ENCODE data around the gene EIF1B.

Gene EIF1B

DNA sequence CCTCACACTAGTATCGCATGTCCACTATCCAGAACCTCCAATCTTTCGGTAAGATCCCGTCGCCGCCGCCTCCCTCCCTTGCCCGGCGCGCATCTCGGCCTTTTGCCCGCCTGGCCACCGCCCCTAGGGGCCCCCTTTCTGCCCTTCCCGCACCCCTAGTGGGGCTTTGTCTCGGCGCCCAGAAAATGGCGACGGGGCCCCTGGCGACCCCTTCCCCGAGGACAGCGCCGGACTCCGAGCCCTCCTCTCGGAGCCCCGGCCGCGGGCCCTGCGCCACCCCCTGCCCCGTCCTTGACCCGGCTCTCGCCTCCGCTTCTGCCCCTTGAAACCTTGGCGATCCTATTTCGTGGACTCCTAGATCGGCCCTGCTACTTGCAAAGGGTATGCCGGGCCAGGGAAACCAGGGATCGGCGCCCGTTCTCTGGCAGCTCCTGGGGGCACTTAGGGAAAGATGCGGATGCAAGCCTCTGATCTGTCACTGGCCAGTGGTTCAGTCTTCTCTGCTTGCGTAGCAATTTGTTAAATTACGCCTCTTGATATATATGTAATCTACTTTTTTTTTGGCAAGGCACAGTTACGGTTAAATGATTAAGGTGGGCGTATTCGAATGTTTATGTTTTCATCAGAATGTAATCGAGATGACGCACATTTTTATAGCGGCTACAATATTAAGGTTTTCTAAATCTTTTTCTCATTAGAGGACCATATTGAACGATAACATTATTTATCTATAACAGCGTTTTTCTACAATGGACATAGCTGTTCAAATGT, 603 bp downstream of the EIF1B start:
- DNase-seq = no peak

- no peak for DNase-seq
Measured at GRCh38 chr3:40310705-40311104, 1.2 kb downstream of the EIF1B start.

- DNase-seq = no peak
Measured at GRCh38 chr3:40312661-40313226, 3.2 kb downstream of the EIF1B start.

GRCh38 chr3:40313975-40314860, 4.7 kb downstream of the EIF1B start:
- DNase-seq = no peak

DNA sequence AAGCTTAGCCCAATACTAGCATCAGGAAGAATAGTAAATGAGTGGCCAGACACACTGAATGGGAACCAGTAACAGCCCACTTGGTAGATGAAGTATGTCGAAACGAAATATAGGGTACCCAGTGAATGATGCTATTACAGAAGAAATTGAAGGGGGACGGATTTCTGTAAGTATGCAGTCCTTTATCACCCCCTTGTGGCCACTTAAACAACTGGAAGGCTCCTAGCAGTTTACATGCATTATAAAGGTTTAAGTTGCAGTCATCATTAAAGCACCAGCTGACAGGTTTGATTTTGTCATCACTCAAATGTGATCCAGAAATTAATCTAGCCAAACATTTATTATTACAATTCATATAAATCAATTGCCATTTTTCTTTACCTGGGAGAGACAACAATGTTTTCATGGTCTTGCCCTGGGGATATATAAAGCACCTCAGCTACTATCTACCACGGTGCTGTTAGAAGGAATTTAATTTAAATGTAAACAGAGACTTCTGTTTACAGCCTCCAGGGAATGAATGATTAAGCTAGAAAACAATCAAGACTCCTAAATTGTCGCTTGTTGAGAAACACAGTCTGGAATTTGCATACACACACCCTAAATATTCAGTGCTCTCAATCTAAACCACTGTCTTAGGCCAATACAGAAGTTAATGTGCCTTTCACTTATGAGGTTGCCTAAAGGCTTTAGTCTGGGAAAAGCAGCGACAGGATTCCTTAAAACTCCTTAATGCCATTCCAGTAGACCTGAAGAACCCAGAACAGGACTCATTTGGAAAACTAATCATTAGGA, 7.8 kb downstream of the EIF1B start:
- DNase-seq = peak; percentile 50

GRCh38 chr3:40321818-40322217, 12.3 kb downstream of the EIF1B start:
- DNase-seq = no peak

DNA sequence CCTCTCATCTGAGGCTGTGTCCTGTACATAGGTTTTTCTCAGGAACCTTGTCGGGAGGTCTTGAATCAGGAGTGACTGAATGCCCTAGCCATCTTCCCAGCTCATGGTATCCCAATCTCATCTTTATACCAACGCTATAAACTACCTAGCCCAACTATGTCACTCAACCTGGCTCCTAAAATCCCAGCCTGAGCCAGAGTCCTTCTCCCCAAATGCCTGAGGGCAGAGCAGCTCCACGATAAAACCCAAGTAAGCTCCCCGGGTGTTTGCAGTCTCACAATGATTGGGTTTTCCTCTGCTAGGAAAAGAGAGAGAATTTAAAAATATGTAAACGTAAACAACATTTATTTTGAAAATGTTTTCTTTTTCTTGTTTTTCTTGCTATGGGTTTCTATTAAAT, 14.4 kb downstream of the EIF1B start:
- DNase-seq = no peak

DNA sequence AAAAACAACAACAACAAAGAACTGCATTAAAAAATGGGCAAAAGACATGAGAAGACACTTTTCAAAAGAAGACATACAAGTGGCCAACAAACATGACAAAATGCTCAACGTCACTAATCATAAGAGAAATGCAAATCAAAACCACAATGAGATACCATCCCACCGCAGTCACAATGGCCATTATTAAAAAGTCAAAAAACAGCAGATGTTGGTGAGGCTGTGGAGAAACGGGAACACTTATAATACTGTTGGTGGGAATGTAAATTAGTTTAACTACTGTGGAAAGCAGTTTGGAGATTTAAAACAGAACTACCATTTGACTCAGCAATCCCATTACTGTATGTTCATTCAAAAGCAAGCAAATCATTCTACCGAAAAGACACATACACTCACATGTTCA, 15.1 kb downstream of the EIF1B start:
- DNase-seq = no peak

- no peak for DNase-seq
Measured at GRCh38 chr3:40325465-40325864, 16.0 kb downstream of the EIF1B start.

GRCh38 chr3:40328374-40328773, 18.9 kb downstream of the EIF1B start:
- DNase-seq = no peak

DNA sequence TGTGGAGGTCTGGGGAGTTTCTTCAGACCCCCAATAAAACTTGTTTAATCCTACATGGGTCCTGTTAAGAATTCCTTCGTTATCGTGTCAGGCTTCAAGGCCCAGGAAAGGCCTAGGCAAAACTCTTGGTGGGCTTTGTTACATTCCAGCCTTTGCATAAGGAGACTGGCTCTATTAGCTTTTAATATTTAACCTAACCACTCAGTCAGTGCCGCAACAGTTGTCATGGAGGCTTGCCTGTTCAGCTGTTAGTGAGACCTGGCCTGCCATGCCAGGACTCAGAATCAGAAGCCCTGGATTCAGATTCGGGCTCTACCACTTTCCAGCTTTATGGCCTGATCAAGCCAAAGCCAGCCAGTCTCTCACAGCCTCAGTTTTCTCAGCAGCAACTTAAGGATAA, 19.6 kb downstream of the EIF1B start:
- no peak for DNase-seq

- DNase-seq = no peak
Measured at GRCh38 chr3:40332684-40333083, 23.2 kb downstream of the EIF1B start.

- no peak for DNase-seq
Measured at GRCh38 chr3:40333416-40333815, 23.9 kb downstream of the EIF1B start.

DNA sequence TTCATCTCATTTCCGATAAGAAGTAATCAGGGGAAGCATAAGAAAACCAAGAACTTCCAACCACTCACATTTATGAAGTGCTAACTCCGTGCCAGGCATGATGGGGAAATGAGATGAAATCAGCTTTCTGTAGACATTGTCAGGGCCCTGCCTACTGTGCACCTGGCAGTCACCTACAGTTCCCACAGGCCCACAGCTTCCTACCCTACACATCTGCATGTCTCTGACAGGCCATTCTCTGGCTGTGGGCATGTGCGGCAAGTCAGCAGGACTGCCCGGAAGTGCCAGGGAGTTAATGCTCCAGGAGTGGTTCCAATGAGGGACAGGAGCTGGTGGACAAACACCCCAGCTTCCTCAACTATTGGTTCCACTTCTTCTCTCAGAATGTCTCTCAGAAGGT, 24.3 kb downstream of the EIF1B start:
- DNase-seq = no peak

GRCh38 chr3:40336101-40336500, 26.6 kb downstream of the EIF1B start:
- no peak for DNase-seq

DNA sequence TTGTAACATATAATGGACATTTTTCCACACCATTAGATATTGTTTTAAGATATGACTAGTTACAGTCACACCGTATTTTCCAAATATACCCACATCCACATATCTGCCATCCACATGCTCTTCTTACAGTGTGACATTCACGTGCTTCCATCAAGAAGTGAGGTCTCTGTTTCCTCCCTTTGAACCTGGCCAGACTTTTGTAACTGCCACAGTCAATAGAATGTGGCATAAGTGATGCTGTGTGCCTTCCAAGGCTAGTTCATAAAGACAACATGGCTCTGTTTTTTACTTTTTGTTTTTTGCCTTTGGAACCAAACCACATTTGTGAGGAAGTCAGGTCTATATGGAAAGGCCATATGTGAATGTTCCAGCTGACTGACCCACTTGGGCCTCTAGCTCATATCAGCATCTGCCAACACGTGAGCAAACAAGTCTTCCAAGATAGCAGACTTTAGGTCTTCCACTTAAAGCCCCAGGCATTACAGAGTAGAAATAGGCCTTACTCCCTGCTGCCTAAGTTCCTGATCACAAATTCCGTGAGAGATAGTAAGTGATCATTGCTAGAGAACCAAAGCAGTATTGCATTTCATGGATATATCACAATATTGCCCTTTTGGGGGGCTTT, 27.1 kb downstream of the EIF1B start:
- no peak for DNase-seq

- no peak for DNase-seq
Measured at GRCh38 chr3:40337136-40338108, 27.9 kb downstream of the EIF1B start.

DNA sequence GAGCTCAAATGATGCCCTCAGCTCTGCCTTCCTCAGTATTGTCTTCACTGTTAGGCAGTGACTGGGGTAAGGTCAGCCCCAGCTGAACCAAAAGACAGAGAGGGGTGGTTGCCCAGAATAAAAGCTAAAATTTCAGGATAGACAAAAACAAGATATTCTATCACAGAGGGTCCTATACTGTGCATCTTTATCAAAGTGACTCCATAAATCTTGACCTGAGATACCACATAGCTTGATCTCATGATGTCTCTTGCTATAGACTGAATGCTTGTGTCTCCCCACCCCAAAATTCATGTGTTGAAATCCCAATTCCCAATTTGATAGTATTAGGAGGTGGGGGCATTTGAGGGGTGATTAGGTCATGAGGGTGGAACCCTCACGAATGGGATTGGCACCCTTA, 30.4 kb downstream of the EIF1B start:
- no peak for DNase-seq

DNA sequence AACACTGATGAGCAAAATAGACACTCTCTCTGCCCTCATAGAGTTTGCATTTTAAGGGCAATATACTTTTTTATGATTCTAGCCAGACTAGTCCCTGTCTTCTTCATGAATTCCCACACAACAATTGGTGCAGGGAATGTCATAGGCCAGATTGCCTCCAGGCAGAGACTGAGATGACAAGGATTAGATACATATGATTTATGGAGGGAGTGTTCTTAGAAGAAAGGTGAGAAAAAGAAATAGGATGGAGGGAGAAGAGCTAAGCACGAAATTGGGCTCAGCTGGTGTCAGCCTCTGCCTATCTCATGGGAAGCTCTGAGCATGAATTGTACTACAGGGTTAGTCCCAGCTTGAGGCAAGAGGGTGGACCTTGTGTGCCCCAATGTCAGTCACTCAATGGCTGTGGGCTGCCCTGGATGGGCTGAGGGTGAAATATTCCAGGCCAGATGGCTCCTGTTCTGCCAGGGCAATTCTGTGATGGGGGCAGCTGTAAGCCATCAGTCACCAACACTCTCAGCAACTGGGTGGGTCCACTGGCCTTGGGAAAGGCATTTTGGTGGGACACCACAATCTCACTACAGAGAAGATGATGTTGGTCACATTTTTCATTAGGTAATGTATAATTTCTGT, 31.1 kb downstream of the EIF1B start:
- no peak for DNase-seq

DNA sequence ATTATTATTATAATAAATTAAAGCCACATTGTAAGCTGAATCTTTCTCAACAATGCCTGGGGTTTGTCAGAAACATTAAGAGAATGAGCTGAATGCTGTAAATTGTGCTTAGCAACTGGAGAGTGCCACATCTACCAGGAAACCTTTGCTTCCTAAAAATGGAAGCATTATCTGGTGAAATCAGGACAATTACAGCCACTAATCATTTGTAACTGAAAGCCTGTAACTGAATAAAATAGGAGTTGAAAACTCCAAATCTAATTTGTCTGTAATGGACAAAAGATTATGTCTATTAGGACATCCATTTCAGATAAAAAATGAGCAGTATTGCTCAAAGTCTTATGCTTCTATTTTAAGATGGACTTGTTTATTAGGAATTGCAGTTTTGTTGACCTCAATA, 32.2 kb downstream of the EIF1B start:
- DNase-seq = no peak

DNA sequence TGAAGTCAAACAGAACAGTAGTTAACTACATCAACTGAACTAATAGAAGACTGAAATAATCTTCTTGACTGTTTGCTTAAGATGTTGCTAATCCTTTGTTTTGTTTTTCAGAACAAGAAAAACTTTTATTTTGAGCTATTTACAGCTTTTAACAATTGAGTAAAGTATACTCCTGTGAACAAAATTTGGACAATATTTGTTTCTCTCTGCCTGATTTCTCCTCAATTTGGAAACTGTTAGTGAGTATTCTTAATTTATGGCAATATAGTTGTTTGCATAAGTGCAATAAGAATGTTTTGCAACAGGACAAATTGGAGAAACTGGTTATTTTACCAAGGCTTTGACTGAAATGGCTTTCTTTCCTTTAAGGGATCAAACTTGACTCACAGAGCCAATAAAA, 41.0 kb downstream of the EIF1B start:
- no peak for DNase-seq
